GM12878 (cell line): ENCODE measurements around the gene ATRNL1. TPM values are rescaled to one million over a fixed set of nuclear protein-coding genes. Genes with fewer than 3 reads are reported as not detected.

ENCODE experiments used
- ATAC-seq: fragments of 200-7000 bp; cut with Tn5 transposase; 3 replicates; pipeline ENCODE4 v1.9.1; 2020; ENCODE audit warnings: mild to moderate bottlenecking, moderate library complexity
- BruUV-seq: library from RNA; stranded (reverse); fragments of 400-500 nt; replicated peaks from 2 replicates; lab custom pipeline; 2021; lab: Mats Ljungman, UMichigan
- CTCF ChIA-PET: fragments of 300-600 bp; sonication (Branson Sonifier 250); formaldehyde crosslinking; extraction: SDS; loops from one replicate; lab custom pipeline; 2021; ENCODE audit warnings: inconsistent platforms; lab: Yijun Ruan, JAX
- POLR2A ChIA-PET: fragments of 350-600 bp; formaldehyde crosslinking; extraction: SDS; loops from one replicate; lab custom pipeline; 2021; ENCODE audit warnings: inconsistent platforms; lab: Charles Lee
- RAD21 ChIA-PET: fragments of 300-600 bp; sonication (Branson Sonifier 250); formaldehyde crosslinking; loops from one replicate; lab custom pipeline; 2023; ENCODE audit warnings: antibody characterized with exemption; ENCODE audit not compliant: unreplicated experiment; lab: Charles Lee
- SMC1A ChIA-PET: fragments of 300-600 bp; sonication (Branson Sonifier 250); formaldehyde crosslinking; loops from one replicate; lab custom pipeline; 2023; ENCODE audit not compliant: unreplicated experiment, uncharacterized antibody; lab: Charles Lee
- DNase-seq: peaks from one replicate; pipeline ENCODE4 v3.0.0-alpha.2; 2011; ENCODE audit warnings: low read depth, low spot score
- FAIRE-seq: peaks from 3 replicates; lab custom pipeline; 2011; peaks lifted over from hg19 to GRCh38; lab: Jason Lieb, UNC
- H2AFZ ChIP-seq: 2 replicates; pipeline ENCODE4 v1.6.0; 2011; ENCODE audit warnings: low read depth, low read length, control low read depth; ENCODE audit not compliant: control insufficient read depth
- H3K27ac ChIP-seq: 2 replicates; pipeline ENCODE4 v1.5.1; 2011; ENCODE audit warnings: control low read depth; ENCODE audit not compliant: control insufficient read depth, insufficient read depth
- H3K27me3 ChIP-seq, 2 experiments: replicated peaks in 1 of 2; 2 replicates each; pipeline versions ENCODE4 v1.6.0 to v1.6.1; 2011; ENCODE audit warnings: low read length in 1 of 2; ENCODE audit not compliant: control insufficient read depth in 2 of 2, insufficient read depth in 2 of 2
- H3K36me3 ChIP-seq, 2 experiments: 2 replicates each; pipeline ENCODE4 v1.5.1; 2011; ENCODE audit warnings: low read length in 1 of 2; ENCODE audit not compliant: control insufficient read depth in 2 of 2, insufficient read depth in 2 of 2
- H3K4me1 ChIP-seq: 2 replicates; pipeline ENCODE4 v1.6.1; 2011; ENCODE audit warnings: mild to moderate bottlenecking, low read length, moderate library complexity, mixed read lengths; ENCODE audit not compliant: control insufficient read depth, insufficient read depth
- H3K4me2 ChIP-seq: 2 replicates; pipeline ENCODE4 v1.6.0; 2011; ENCODE audit warnings: control low read depth; ENCODE audit not compliant: control insufficient read depth, insufficient read depth
- H3K4me3 ChIP-seq: fragments of 200-600 bp; sonication (generic); 2 replicates; pipeline ENCODE4 v1.5.1; 2016
- H3K79me2 ChIP-seq: 2 replicates; pipeline ENCODE4 v1.6.0; 2011; ENCODE audit warnings: low read length; ENCODE audit not compliant: control insufficient read depth, insufficient read depth
- H3K9ac ChIP-seq: 2 replicates; pipeline ENCODE4 v1.8.0; 2011; ENCODE audit warnings: low read length, control low read depth, mixed read lengths; ENCODE audit not compliant: control insufficient read depth, insufficient read depth
- H3K9me3 ChIP-seq: replicated peaks from 3 replicates; pipeline ENCODE4 v1.5.1; 2011; ENCODE audit warnings: mild to moderate bottlenecking, low read length; ENCODE audit not compliant: control insufficient read depth, insufficient read depth
- H4K20me1 ChIP-seq: 2 replicates; pipeline ENCODE4 v1.6.0; 2011; ENCODE audit not compliant: control insufficient read depth, insufficient read depth
- ASH2L ChIP-seq: fragments of 300-600, 200-600 bp; sonication (generic); IDR thresholded peaks from 2 replicates; pipeline ENCODE4 v1.6.1; 2017; ENCODE audit warnings: low read depth, mild to moderate bottlenecking, borderline replicate concordance
- CREB1 ChIP-seq: IDR thresholded peaks from 2 replicates; pipeline ENCODE4 v1.6.1; 2012; ENCODE audit warnings: low read depth, mild to moderate bottlenecking, inconsistent platforms
- DPF2 ChIP-seq: fragments of 450-650 bp; IDR thresholded peaks from 2 replicates; pipeline ENCODE4 v1.6.1; 2017; ENCODE audit warnings: mild to moderate bottlenecking
- EP300 ChIP-seq, 2 experiments: fragments of 150-350 bp in 1 of 2; IDR thresholded peaks; 2 replicates each; pipeline ENCODE4 v1.6.1; 2011 to 2012; ENCODE audit warnings: low read depth in 2 of 2, low read length in 2 of 2, borderline replicate concordance in 1 of 2, improper control_type of control experiment in 1 of 2, inconsistent platforms in 1 of 2; ENCODE audit not compliant: control insufficient read depth in 1 of 2
- FOXM1 ChIP-seq: IDR thresholded peaks from 2 replicates; pipeline ENCODE4 v1.6.1; 2012; ENCODE audit warnings: low read depth, mild to moderate bottlenecking, inconsistent platforms, low read length, moderate library complexity
- HDAC6 ChIP-seq: fragments of 200-600 bp; sonication (generic); IDR thresholded peaks from one replicate; pipeline ENCODE4 v1.8.0; 2017; ENCODE audit warnings: antibody characterized with exemption; ENCODE audit not compliant: unreplicated experiment
- IKZF2 ChIP-seq, 2 experiments: fragments of 450-650 bp; IDR thresholded peaks; 2 replicates each; pipeline ENCODE4 v1.6.1; 2017; ENCODE audit warnings: mild to moderate bottlenecking in 2 of 2, moderate library complexity in 2 of 2
- MEF2A ChIP-seq: IDR thresholded peaks from 2 replicates; pipeline ENCODE4 v1.6.1; 2011; ENCODE audit warnings: low read depth, mild to moderate bottlenecking, low read length, moderate library complexity; ENCODE audit not compliant: insufficient read depth
- MTA3 ChIP-seq: IDR thresholded peaks from 2 replicates; pipeline ENCODE4 v1.6.1; 2012; ENCODE audit warnings: low read length, inconsistent platforms, borderline replicate concordance
- NBN ChIP-seq: fragments of 450-650 bp; IDR thresholded peaks from 2 replicates; pipeline ENCODE4 v1.6.1; 2016
- RAD21 ChIP-seq: IDR thresholded peaks from 2 replicates; pipeline ENCODE4 v1.6.1; 2011; ENCODE audit warnings: mild to moderate bottlenecking, low read depth, low read length, moderate library complexity; ENCODE audit not compliant: insufficient read depth
- SIN3A ChIP-seq: IDR thresholded peaks from 2 replicates; pipeline ENCODE4 v1.6.1; 2012; ENCODE audit warnings: low read depth, low read length, improper control_type of control experiment
- SIX5 ChIP-seq: IDR thresholded peaks from 2 replicates; pipeline ENCODE4 v1.6.1; 2011; ENCODE audit warnings: mild to moderate bottlenecking, low read depth, low read length, moderate library complexity; ENCODE audit not compliant: severe bottlenecking
- SMAD1 ChIP-seq: fragments of 450-650 bp; IDR thresholded peaks from 2 replicates; pipeline ENCODE4 v1.6.1; 2018; ENCODE audit warnings: mild to moderate bottlenecking, low read depth; ENCODE audit not compliant: partially characterized antibody
- SREBF1 ChIP-seq: IDR thresholded peaks from 2 replicates; pipeline ENCODE4 v1.6.1; 2012; ENCODE audit warnings: mild to moderate bottlenecking, low read length
- TARDBP ChIP-seq: IDR thresholded peaks from 2 replicates; pipeline ENCODE4 v1.6.1; 2016; ENCODE audit warnings: borderline replicate concordance
- TCF12 ChIP-seq: IDR thresholded peaks from 2 replicates; pipeline ENCODE4 v1.6.1; 2011; ENCODE audit warnings: low read depth, mild to moderate bottlenecking, low read length
- YY1 ChIP-seq: IDR thresholded peaks from 2 replicates; pipeline ENCODE4 v1.6.1; 2011; ENCODE audit warnings: low read depth, mild to moderate bottlenecking, low read length
- WGBS: methylation state at CpG from one replicate; pipeline ENCODE4 v1.1.6; 2016; ENCODE audit warnings: low lambda C conversion rate; ENCODE audit not compliant: insufficient replicate concordance, insufficient coverage; ENCODE audit errors: missing lambda C conversion rate; 5-methylcytosine and 5-hydroxymethylcytosine counted together
- in situ Hi-C: fragments of 300-500 bp; cut with MboI; formaldehyde crosslinking; loops from 9 replicates; pipeline ENCODE4 v1.14.3; 2018; ENCODE audit warnings: mixed read lengths
- intact Hi-C: fragments of 100-400 bp; cut with micrococcal nuclease; formaldehyde crosslinking; loops from one replicate; pipeline ENCODE4 v1.14.2; 2022; ENCODE audit not compliant: unreplicated experiment
- polyA plus RNA-seq, 11 experiments: library from polyadenylated mRNA; depleted of rRNA in 4 of 11; unstranded in 6 of 11; stranded (reverse) in 5 of 11; fragments of >200 nt; fragmentation: Nextera tagmentation in 4 of 11; fragmentation: Illumina TruSeq in 1 of 11; extraction: Ambion mirVana in 4 of 11; extraction: Trizol in 1 of 11; gene quantifications; 1 replicate in 1 of 11; 2 replicates in 10 of 11; pipeline versions ENCODE4 v1.2.1 to v1.2.3, GENCODE V29; 2011 to 2016; ENCODE audit warnings: inconsistent platforms in 2 of 11, missing spikeins in 2 of 11, low read depth in 1 of 11
- total RNA-seq, 4 experiments: library from RNA; depleted of rRNA in 3 of 4; stranded (reverse); fragments of >200 nt in 3 of 4; fragmentation: Illumina TruSeq in 1 of 4; extraction: Trizol in 1 of 4; gene quantifications; 2 replicates each; pipeline versions ENCODE4 v1.2.1 to v1.2.3, GENCODE V29; 2013 to 2021

Gene ATRNL1
- total and polyA plus RNA-seq, 10 of the 15 experiments (the other 5 are each of a cell fraction or from before 2014, with no cell fraction given): 0.03 to 1.4 (median 0.34) TPM

- in situ Hi-C loops (no loop called here), intact Hi-C loops (no loop called here)
- Histone ChIP-seq H2AFZ (no peak overlapping the region), H3K79me2 (no peaks in the 10 kb centered on the region), H3K4me3 (no peak overlapping the region), H3K9me3 (no peaks in the 10 kb centered on the region), H3K4me1 (no peaks in the 10 kb centered on the region), H3K36me3 (no peaks in the 10 kb centered on the region), H3K9ac (no peak overlapping the region), H3K27ac (no peak overlapping the region), H3K4me2 (no peak overlapping the region), H3K27me3 (no peaks in the 10 kb centered on the region), H4K20me1 (no peaks in the 10 kb centered on the region)
- no peak for ATAC-seq
- ChIA-PET CTCF (no interaction called here), SMC1A (no interaction called here), RAD21 (no interaction called here), POLR2A (no interaction called here)
- no peak for FAIRE-seq
- BruUV-seq: no TSS peak
- WGBS: 23% methylated on average over 2 of the region's 2 CpGs
- TF ChIP-seq ASH2L: no peak
- TF ChIP-seq NBN: no peak
- TF ChIP-seq HDAC6: no peak
- TF ChIP-seq TARDBP: no peak
- no peak for TF ChIP-seq RAD21
- no peak for TF ChIP-seq FOXM1
- no peak for TF ChIP-seq IKZF2 (IDR thresholded peaks at IDR 0.05)
- no peak for TF ChIP-seq SMAD1
- TF ChIP-seq DPF2: no peak
- TF ChIP-seq CREB1: no peak
- no peak for TF ChIP-seq SIX5
- TF ChIP-seq SIN3A: no peak
- no peak for TF ChIP-seq SREBF1
- no peak for TF ChIP-seq YY1
- no peak for TF ChIP-seq TCF12
- TF ChIP-seq EP300 (IDR thresholded peaks at IDR 0.05; ENCODE audit: borderline replicate concordance in 1 of 2, control insufficient read depth in 1 of 2, low read depth in 2 of 2, low read length in 2 of 2): no peak
- TF ChIP-seq MEF2A: no peak
- TF ChIP-seq MTA3: no peak
- no peak for DNase-seq
These were observed 684.5 kb downstream of the ATRNL1 start for GRCh38 chr10:115777646-115778045.
